Activated CD8-positive, alpha-beta memory T cell treated with anti-CD3 and anti-CD28 coated beads, Interleukin-2, amount 10 ng/mL, durations not matched to agents 7 days and 5 days (primary cell): ENCODE data around the gene PITHD1. TPM values are rescaled to one million over a fixed set of nuclear protein-coding genes. Genes with fewer than 3 reads are reported as not detected.
A peak's percentile ranks its signal among the peaks of the same experiment; 100 is the strongest.

Experiments
- ATAC-seq: fragments of 150-1000 bp; cut with Tn5 transposase; one replicate; pipeline ENCODE4 v1.10.0; 2021; ENCODE audit warnings: moderate library complexity
- CTCF ChIA-PET: fragments of 350-600 bp; sonication (Branson Sonifier 250); formaldehyde crosslinking; loops from one replicate; lab custom pipeline; 2021; ENCODE audit warnings: antibody characterized with exemption; lab: Charles Lee
- DNase-seq: peaks from one replicate; pipeline ENCODE4 v3.0.0-alpha.2; 2020
- H3K27ac Mint-ChIP-seq: one replicate; pipeline ENCODE4 v1.8.0; 2021; ENCODE audit warnings: mild to moderate bottlenecking, mixed read lengths
- H3K27me3 Mint-ChIP-seq: one replicate; pipeline ENCODE4 v1.8.0; 2021; ENCODE audit warnings: mixed read lengths
- H3K36me3 Mint-ChIP-seq: one replicate; pipeline ENCODE4 v1.8.0; 2021; ENCODE audit warnings: mild to moderate bottlenecking, mixed read lengths
- H3K4me1 Mint-ChIP-seq: one replicate; pipeline ENCODE4 v1.8.0; 2021; ENCODE audit warnings: mixed read lengths
- H3K4me3 Mint-ChIP-seq: one replicate; pipeline ENCODE4 v1.8.0; 2021; ENCODE audit warnings: mild to moderate bottlenecking, moderate library complexity, mixed read lengths
- H3K9me3 Mint-ChIP-seq: one replicate; pipeline ENCODE4 v1.8.0; 2022; ENCODE audit warnings: low read depth, mixed read lengths
- total RNA-seq, 2 experiments: library from RNA; stranded (reverse); gene quantifications; one replicate each; pipeline ENCODE4 v1.2.3, GENCODE V29; 2021

PITHD1 gene
- total RNA-seq, 2 experiments from 2014 or later: 52.9 to 67.1 TPM

DNA sequence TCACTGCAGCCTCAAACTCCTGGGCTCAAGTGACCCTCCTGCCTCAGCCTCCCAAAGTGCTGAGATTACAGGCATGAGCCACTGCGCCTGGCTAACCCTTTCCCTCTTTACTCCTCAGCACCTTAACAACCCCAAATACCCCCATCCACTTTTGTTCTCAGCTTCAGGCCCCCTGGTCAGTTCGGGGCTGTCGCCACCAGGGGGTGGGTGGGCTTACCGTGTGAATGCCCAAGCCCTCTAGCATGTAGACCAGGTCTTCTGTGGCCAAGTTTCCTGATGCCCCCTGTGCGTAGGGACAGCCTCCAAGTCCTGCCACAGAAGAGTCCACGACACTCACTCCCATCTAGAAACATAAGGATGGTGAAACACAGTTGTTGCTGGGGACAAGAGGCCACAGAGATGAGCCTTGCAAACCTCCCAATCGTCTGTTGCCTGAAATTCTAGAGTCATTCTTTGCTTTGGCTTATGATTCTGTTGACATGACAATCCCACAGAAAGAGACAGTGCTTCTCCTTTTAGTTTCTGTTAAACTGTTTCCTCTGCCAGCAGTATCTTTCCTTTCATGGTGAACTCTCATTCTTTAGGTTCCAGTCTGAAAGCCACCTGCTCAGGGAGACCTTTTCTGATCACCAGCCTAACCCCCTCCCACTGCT, 26.1 kb downstream of the PITHD1 start:
- peaks cover 1% of the 10 kb centered on the region for H3K36me3 Mint-ChIP-seq
- no peak for DNase-seq
- CTCF ChIA-PET: interaction anchor here (0.9 kb wide), 1 partner anchor 32 kb away, joined by 3 read pairs; no protein-coding TSS in a partner anchor
- H3K4me1 Mint-ChIP-seq: peaks cover 17% of the 10 kb centered on the region
- H3K27ac Mint-ChIP-seq: no peak overlapping the region
- no peaks in the 10 kb centered on the region for H3K27me3 Mint-ChIP-seq
- H3K4me3 Mint-ChIP-seq: no peak overlapping the region
- H3K9me3 Mint-ChIP-seq: no peaks in the 10 kb centered on the region
- ATAC-seq: no peak

- Mint-ChIP-seq H3K4me1 (peaks cover 17% of the 10 kb centered on the region), H3K36me3 (peaks cover 1% of the 10 kb centered on the region), H3K27ac (no peak overlapping the region), H3K4me3 (no peak overlapping the region), H3K27me3 (no peaks in the 10 kb centered on the region), H3K9me3 (no peaks in the 10 kb centered on the region)
- ATAC-seq (no peak), DNase-seq (no peak)
- CTCF ChIA-PET: interaction anchor here (0.6 to 0.7 kb wide), 2 partner anchors 50 to 111 kb away, joined by 3 to 4 read pairs; no protein-coding TSS in a partner anchor
Measured at GRCh38 chr1:23805025-23805424, 26.8 kb downstream of the PITHD1 start.

- no peak for ATAC-seq
- no peak overlapping the region for H3K4me3 Mint-ChIP-seq
Measured at GRCh38 chr1:23806280-23806679, 28.1 kb downstream of the PITHD1 start.

DNA sequence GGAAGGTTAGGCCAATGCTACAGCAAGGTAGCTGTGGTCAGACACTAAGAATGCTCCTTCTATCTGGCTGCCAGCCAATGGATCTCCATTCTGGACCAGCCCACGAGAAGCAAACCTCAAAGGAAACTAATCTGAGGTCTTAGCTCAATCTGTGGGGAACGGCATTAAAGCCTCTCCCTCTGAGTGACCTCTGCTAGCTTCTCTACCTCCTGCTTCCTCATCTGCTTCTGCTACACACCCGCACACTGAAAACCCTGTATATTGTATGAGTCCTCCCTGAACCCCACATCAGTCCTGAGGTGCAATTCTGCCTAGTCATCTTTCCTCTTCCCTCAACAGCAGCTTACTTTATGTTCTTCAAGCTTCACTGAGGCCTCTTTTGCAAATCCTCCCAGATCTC, 29.2 kb downstream of the PITHD1 start:
- Mint-ChIP-seq H3K27ac (peak overlapping the region; percentile 16), H3K4me3 (no peak overlapping the region), H3K27me3 (no peaks in the 10 kb centered on the region), H3K36me3 (peaks cover 1% of the 10 kb centered on the region), H3K4me1 (peaks cover 18% of the 10 kb centered on the region), H3K9me3 (no peaks in the 10 kb centered on the region)
- CTCF ChIA-PET: interaction anchor here (1.0 to 7.6 kb wide), 6 partner anchors 9 to 109 kb away, joined by 3 to 62 read pairs (median 8); partner anchors contain the start of gene HMGCL
- ATAC-seq (no peak), DNase-seq (no peak)

More at GRCh38 chr1:23806280-23806679, 28.1 kb downstream of the PITHD1 start:
- CTCF ChIA-PET: interaction anchor here (0.6 to 2.9 kb wide), 4 partner anchors 45 to 110 kb away, joined by 3 to 22 read pairs (median 4); no protein-coding TSS in a partner anchor
- no peaks in the 10 kb centered on the region for H3K27me3 Mint-ChIP-seq
- no peak overlapping the region for H3K27ac Mint-ChIP-seq
- DNase-seq: no peak
- H3K9me3 Mint-ChIP-seq: no peaks in the 10 kb centered on the region
- H3K36me3 Mint-ChIP-seq: peaks cover 1% of the 10 kb centered on the region
- H3K4me1 Mint-ChIP-seq: peaks cover 19% of the 10 kb centered on the region

DNA sequence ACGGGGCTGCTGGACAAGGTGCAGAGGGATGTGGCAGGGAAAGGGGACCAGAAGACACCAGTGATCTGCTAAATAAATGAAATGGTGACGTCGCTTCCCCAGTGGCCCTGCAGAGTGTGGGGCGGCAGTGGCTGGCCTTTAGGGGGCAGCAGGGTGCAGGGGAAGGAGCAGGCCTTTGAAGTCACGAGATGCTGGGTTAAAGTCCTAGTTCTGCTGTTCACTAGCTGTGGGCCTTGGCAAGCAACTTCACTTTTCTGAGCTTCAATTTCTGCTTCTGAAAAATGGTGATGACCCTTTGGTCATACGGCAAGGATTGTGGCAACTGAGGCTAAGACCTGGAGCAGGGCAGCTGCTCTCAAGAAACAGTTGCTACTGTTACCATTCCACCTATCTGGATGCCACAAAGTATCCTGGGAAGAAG, 31.5 kb downstream of the PITHD1 start:
- H3K4me3 Mint-ChIP-seq: no peak overlapping the region
- H3K27ac Mint-ChIP-seq: peak overlapping the region; percentile 33
- peak; percentile 98 for ATAC-seq
- CTCF ChIA-PET: interaction anchor here (0.6 to 7.6 kb wide), 36 partner anchors 9 to 218 kb away, joined by 3 to 62 read pairs (median 5); partner anchors contain the start of genes CNR2, FUCA1, GALE and HMGCL
- no peaks in the 10 kb centered on the region for H3K9me3 Mint-ChIP-seq
- H3K27me3 Mint-ChIP-seq: no peaks in the 10 kb centered on the region
- H3K4me1 Mint-ChIP-seq: peaks cover 18% of the 10 kb centered on the region
- peak; percentile 91 for DNase-seq
- peaks cover 2% of the 10 kb centered on the region for H3K36me3 Mint-ChIP-seq

GRCh38 chr1:23810818-23811540, 32.8 kb downstream of the PITHD1 start:
- DNase-seq: peak; percentile 68
- peak; percentile 61 for ATAC-seq
- Mint-ChIP-seq H3K4me3 (no peak overlapping the region), H3K36me3 (peaks cover 2% of the 10 kb centered on the region), H3K27ac (no peak overlapping the region), H3K4me1 (peaks cover 18% of the 10 kb centered on the region), H3K27me3 (no peaks in the 10 kb centered on the region), H3K9me3 (no peaks in the 10 kb centered on the region)
- CTCF ChIA-PET: interaction anchor here (0.8 to 7.6 kb wide), 28 partner anchors 8 to 217 kb away, joined by 3 to 62 read pairs (median 6); partner anchors contain the start of genes CNR2, FUCA1, GALE and HMGCL

GRCh38 chr1:23814016-23814415, 35.8 kb downstream of the PITHD1 start:
- Mint-ChIP-seq H3K27ac (no peak overlapping the region), H3K36me3 (peaks cover 2% of the 10 kb centered on the region)

GRCh38 chr1:23816361-23816760, 38.1 kb downstream of the PITHD1 start:
- Mint-ChIP-seq H3K9me3 (no peaks in the 10 kb centered on the region), H3K36me3 (peaks cover 2% of the 10 kb centered on the region), H3K4me3 (no peak overlapping the region), H3K4me1 (peaks cover 10% of the 10 kb centered on the region), H3K27ac (no peak overlapping the region), H3K27me3 (no peaks in the 10 kb centered on the region)
- DNase-seq (no peak), ATAC-seq (no peak)
- CTCF ChIA-PET: interaction anchor here (0.9 to 1.1 kb wide), 2 partner anchors 9 kb away, joined by 3 to 4 read pairs; partner anchors contain the start of gene HMGCL

More at GRCh38 chr1:23814016-23814415, 35.8 kb downstream of the PITHD1 start:
- H3K27me3 Mint-ChIP-seq: no peaks in the 10 kb centered on the region
- H3K4me1 Mint-ChIP-seq: peaks cover 19% of the 10 kb centered on the region
- H3K9me3 Mint-ChIP-seq: no peaks in the 10 kb centered on the region
- DNase-seq (no peak), ATAC-seq (no peak)
- CTCF ChIA-PET: interaction anchor here (7.6 kb wide), 1 partner anchor 10 kb away, joined by 62 read pairs; the partner anchor contains the start of gene HMGCL
- no peak overlapping the region for H3K4me3 Mint-ChIP-seq

DNA sequence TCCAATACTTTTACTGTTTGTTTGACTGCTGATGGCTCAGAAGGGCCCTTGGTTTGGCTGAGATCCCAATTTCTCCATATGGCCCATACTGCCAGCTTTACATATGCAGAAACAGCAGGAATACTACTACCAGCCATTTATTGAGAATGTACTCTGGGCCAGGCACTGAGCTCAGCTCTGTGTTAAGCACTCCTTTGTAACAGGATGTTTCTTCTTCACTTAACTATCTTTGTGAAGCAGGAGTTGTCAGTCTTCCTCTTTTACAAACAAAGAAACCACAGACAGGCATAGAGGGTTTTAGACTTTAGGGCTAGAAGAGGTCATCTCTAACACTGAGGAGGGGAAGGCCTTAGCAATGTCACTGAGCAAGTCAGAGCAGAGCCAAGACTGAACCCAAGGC, 38.7 kb downstream of the PITHD1 start:
- CTCF ChIA-PET: interaction anchor here (0.6 kb wide), 1 partner anchor 32 kb away, joined by 3 read pairs; no protein-coding TSS in a partner anchor
- H3K27ac Mint-ChIP-seq: no peak overlapping the region
- H3K36me3 Mint-ChIP-seq: peaks cover 2% of the 10 kb centered on the region
- H3K9me3 Mint-ChIP-seq: no peaks in the 10 kb centered on the region
- DNase-seq: no peak
- H3K27me3 Mint-ChIP-seq: no peaks in the 10 kb centered on the region
- no peak for ATAC-seq
- peaks cover 10% of the 10 kb centered on the region for H3K4me1 Mint-ChIP-seq
- no peak overlapping the region for H3K4me3 Mint-ChIP-seq

DNA sequence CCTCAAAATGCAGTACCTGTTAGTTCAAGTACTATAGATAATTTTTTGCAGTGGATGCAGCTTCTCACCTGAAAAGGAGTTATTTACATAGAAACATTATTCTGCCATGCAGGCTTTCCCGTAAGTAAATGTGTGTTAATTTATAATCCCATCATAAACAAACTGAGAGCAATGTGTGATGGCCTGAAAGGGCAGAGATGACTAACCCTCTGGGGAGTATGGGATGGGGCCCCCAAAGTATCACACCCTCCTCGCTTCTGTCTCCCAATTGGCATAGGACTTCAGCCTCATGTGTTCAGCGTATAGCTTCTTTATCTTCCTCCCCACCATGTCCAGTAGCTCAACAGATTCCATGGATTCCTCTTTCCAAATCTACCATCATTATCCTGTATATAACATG, 39.4 kb downstream of the PITHD1 start:
- Mint-ChIP-seq H3K27me3 (no peaks in the 10 kb centered on the region), H3K4me1 (peaks cover 10% of the 10 kb centered on the region), H3K36me3 (peaks cover 2% of the 10 kb centered on the region), H3K9me3 (no peaks in the 10 kb centered on the region), H3K27ac (no peak overlapping the region), H3K4me3 (no peak overlapping the region)
- DNase-seq: no peak
- ATAC-seq: no peak
- CTCF ChIA-PET: interaction anchor here (1.0 to 1.5 kb wide), 2 partner anchors 18 to 99 kb away, joined by 4 to 5 read pairs; no protein-coding TSS in a partner anchor

- H3K36me3 Mint-ChIP-seq: no peaks in the 10 kb centered on the region
- no peaks in the 10 kb centered on the region for H3K9me3 Mint-ChIP-seq
- CTCF ChIA-PET: interaction anchor here (1.4 to 8.5 kb wide), 4 partner anchors 13 to 187 kb away, joined by 4 to 62 read pairs (median 8); no protein-coding TSS in a partner anchor
- ATAC-seq (no peak), DNase-seq (no peak)
- H3K4me3 Mint-ChIP-seq: peak overlapping the region; percentile 93
- H3K27ac Mint-ChIP-seq: no peak overlapping the region
- peaks cover 20% of the 10 kb centered on the region for H3K4me1 Mint-ChIP-seq
- H3K27me3 Mint-ChIP-seq: no peaks in the 10 kb centered on the region
Measured at GRCh38 chr1:23823767-23824166, 45.5 kb downstream of the PITHD1 start.

DNA sequence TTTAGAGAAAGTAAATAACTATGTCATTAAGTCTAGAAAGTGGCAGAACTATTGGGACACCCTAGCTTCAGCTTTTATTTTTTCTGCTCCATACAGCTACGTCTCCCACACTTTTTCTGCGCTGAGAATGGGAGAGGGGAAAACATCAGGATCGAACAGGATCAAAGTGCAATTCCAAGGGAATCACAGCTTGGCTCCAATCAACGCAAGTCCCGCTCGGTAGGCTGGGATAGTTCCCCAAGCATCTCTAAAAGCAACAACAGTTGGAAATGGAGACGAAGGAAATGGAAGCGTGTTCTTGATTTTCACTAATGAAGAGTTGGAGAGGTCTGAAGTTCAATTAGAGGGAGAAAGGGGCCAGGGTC, 46.5 kb downstream of the PITHD1 start:
- H3K27me3 Mint-ChIP-seq: no peaks in the 10 kb centered on the region
- H3K27ac Mint-ChIP-seq: peak overlapping the region; percentile 94
- CTCF ChIA-PET: interaction anchor here (0.8 to 8.5 kb wide), 9 partner anchors 9 to 124 kb away, joined by 3 to 62 read pairs (median 4); partner anchors contain the start of genes FUCA1 and PITHD1
- peaks cover 20% of the 10 kb centered on the region for H3K4me1 Mint-ChIP-seq
- no peak for ATAC-seq
- peak overlapping the region; percentile 93 for H3K4me3 Mint-ChIP-seq
- H3K9me3 Mint-ChIP-seq: no peaks in the 10 kb centered on the region
- DNase-seq: no peak
- H3K36me3 Mint-ChIP-seq: no peaks in the 10 kb centered on the region
